Astrocyte (in vitro differentiated cells and primary cell): Measurements from ENCODE around the gene RGS1.

Experiments
- EZH2 ChIP-seq: IDR thresholded peaks from 2 replicates; pipeline ENCODE4 v1.6.1; 2012; ENCODE audit warnings: mild to moderate bottlenecking, low read length, inconsistent platforms; ENCODE audit not compliant: insufficient read depth
- TF ChIP-seq, protein P1 (sequence below): IDR thresholded peaks from 2 replicates; pipeline ENCODE4 v1.5.1; 2011; ENCODE audit warnings: low read depth, mild to moderate bottlenecking, inconsistent platforms, low read length, moderate library complexity; ENCODE audit not compliant: insufficient read depth

- TF ChIP-seq, protein P1, sequence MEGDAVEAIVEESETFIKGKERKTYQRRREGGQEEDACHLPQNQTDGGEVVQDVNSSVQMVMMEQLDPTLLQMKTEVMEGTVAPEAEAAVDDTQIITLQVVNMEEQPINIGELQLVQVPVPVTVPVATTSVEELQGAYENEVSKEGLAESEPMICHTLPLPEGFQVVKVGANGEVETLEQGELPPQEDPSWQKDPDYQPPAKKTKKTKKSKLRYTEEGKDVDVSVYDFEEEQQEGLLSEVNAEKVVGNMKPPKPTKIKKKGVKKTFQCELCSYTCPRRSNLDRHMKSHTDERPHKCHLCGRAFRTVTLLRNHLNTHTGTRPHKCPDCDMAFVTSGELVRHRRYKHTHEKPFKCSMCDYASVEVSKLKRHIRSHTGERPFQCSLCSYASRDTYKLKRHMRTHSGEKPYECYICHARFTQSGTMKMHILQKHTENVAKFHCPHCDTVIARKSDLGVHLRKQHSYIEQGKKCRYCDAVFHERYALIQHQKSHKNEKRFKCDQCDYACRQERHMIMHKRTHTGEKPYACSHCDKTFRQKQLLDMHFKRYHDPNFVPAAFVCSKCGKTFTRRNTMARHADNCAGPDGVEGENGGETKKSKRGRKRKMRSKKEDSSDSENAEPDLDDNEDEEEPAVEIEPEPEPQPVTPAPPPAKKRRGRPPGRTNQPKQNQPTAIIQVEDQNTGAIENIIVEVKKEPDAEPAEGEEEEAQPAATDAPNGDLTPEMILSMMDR = no peak
- TF ChIP-seq EZH2 = no peak
Observed at GRCh38 chr1:192603218-192603787, 27.7 kb downstream of the RGS1 start.
